ENCODE data around the gene NRG3.

GRCh38 chr10:82020999-82021398, 146.0 kb downstream of the NRG3 start:
- no peak for TF ChIP-seq POLR2A (IDR thresholded peaks at IDR 0.05)
- no peak for TF ChIP-seq CTCF (IDR thresholded peaks at IDR 0.05)

All from testis (tissue), 2 donors.